Endothelial cell (in vitro differentiated cells): Measurements from ENCODE around the gene TIMM10. TPM values are rescaled to one million over a fixed set of nuclear protein-coding genes. Genes with fewer than 3 reads are reported as not detected.

Experiments used
- DNase-seq: peaks from one replicate; pipeline ENCODE4 v3.0.0; 2021; ENCODE audit warnings: low spot score
- H3K27ac Mint-ChIP-seq: one replicate; pipeline ENCODE4 v1.8.0; 2021; ENCODE audit warnings: mixed read lengths, inconsistent platforms; ENCODE audit not compliant: unreplicated experiment
- H3K27me3 Mint-ChIP-seq: one replicate; pipeline ENCODE4 v1.8.0; 2021; ENCODE audit warnings: mild to moderate bottlenecking, moderate library complexity, mixed read lengths, inconsistent platforms; ENCODE audit not compliant: unreplicated experiment
- H3K36me3 Mint-ChIP-seq: one replicate; pipeline ENCODE4 v1.8.0; 2021; ENCODE audit warnings: mild to moderate bottlenecking, low read depth, mixed read lengths, inconsistent platforms; ENCODE audit not compliant: unreplicated experiment
- H3K4me1 Mint-ChIP-seq: one replicate; pipeline ENCODE4 v1.8.0; 2021; ENCODE audit warnings: mild to moderate bottlenecking, mixed read lengths, inconsistent platforms; ENCODE audit not compliant: unreplicated experiment
- H3K4me3 Mint-ChIP-seq: one replicate; pipeline ENCODE4 v1.8.0; 2021; ENCODE audit warnings: mild to moderate bottlenecking, mixed read lengths, inconsistent platforms; ENCODE audit not compliant: unreplicated experiment
- H3K9me3 Mint-ChIP-seq: one replicate; pipeline ENCODE4 v1.8.0; 2021; ENCODE audit warnings: mixed read lengths, inconsistent platforms; ENCODE audit not compliant: unreplicated experiment
- CTCF ChIP-seq: fragments of 200-600 bp; sonication (generic); IDR thresholded peaks from one replicate; pipeline ENCODE4 v1.5.0; 2021; ENCODE audit warnings: antibody characterized with exemption; ENCODE audit not compliant: unreplicated experiment
- total RNA-seq: library from RNA; stranded (reverse); fragmentation: NEBNext Ultra II Directional; extraction: Animal tissue kit (Norgen Biotek cat#: 25700); gene quantifications from one replicate; pipeline ENCODE4 v1.2.1, GENCODE V29; 2021; ENCODE audit not compliant: unreplicated experiment

The TIMM10 gene
- total RNA-seq, 1 donor from 2014 or later: 60.2 TPM

- Mint-ChIP-seq H3K4me3 (no peak overlapping the region), H3K27ac (no peak overlapping the region), H3K27me3 (no peaks in the 10 kb centered on the region), H3K9me3 (no peaks in the 10 kb centered on the region), H3K4me1 (no peaks in the 10 kb centered on the region), H3K36me3 (peaks cover 23% of the 10 kb centered on the region)
- DNase-seq: no peak
- no peak for TF ChIP-seq CTCF
Measured at GRCh38 chr11:57560146-57560545, 29.6 kb upstream of the TIMM10 start.

- Mint-ChIP-seq H3K36me3 (peaks cover 42% of the 10 kb centered on the region), H3K4me1 (no peaks in the 10 kb centered on the region), H3K27ac (no peak overlapping the region), H3K4me3 (no peak overlapping the region), H3K27me3 (peaks cover 1% of the 10 kb centered on the region), H3K9me3 (no peaks in the 10 kb centered on the region)
- no peak for DNase-seq
- no peak for TF ChIP-seq CTCF
Measured at GRCh38 chr11:57556041-57556440, 25.5 kb upstream of the TIMM10 start.

GRCh38 chr11:57555393-57555792, 24.8 kb upstream of the TIMM10 start:
- Mint-ChIP-seq H3K4me3 (peak overlapping the region; percentile 17), H3K9me3 (no peaks in the 10 kb centered on the region), H3K36me3 (peaks cover 42% of the 10 kb centered on the region), H3K4me1 (no peaks in the 10 kb centered on the region), H3K27ac (no peak overlapping the region), H3K27me3 (peaks cover 1% of the 10 kb centered on the region)
- TF ChIP-seq CTCF: no peak
- no peak for DNase-seq

GRCh38 chr11:57552479-57552878, 21.9 kb upstream of the TIMM10 start:
- Mint-ChIP-seq H3K27me3 (peaks cover 4% of the 10 kb centered on the region), H3K4me1 (no peaks in the 10 kb centered on the region), H3K9me3 (no peaks in the 10 kb centered on the region), H3K27ac (no peak overlapping the region), H3K36me3 (peaks cover 47% of the 10 kb centered on the region), H3K4me3 (no peak overlapping the region)
- DNase-seq: no peak
- TF ChIP-seq CTCF: no peak

GRCh38 chr11:57551941-57552340, 21.4 kb upstream of the TIMM10 start:
- peaks cover 43% of the 10 kb centered on the region for H3K36me3 Mint-ChIP-seq
- H3K4me3 Mint-ChIP-seq: no peak overlapping the region
- H3K27me3 Mint-ChIP-seq: peaks cover 4% of the 10 kb centered on the region
- H3K4me1 Mint-ChIP-seq: no peaks in the 10 kb centered on the region
- no peaks in the 10 kb centered on the region for H3K9me3 Mint-ChIP-seq
- H3K27ac Mint-ChIP-seq: no peak overlapping the region
- DNase-seq: no peak
- no peak for TF ChIP-seq CTCF
